Stimulated activated CD4-positive, alpha-beta T cell treated with anti-CD3 and anti-CD28 coated beads, Interleukin-4, amount 100 ng/mL, for 48 hours (primary cell): ENCODE data around the gene TSSK1B.
"Not testable (repeated sequence)": the region's sequence is repeated elsewhere in the genome, so short reads cannot be mapped to it uniquely, and the experiment has no call there.

ENCODE experiments used
- DNase-seq, 2 donors: peaks; one replicate each; pipeline ENCODE4 v3.0.0-alpha.2; 2020; ENCODE audit warnings: low read depth in 2 of 2

TSSK1B gene, protein sequence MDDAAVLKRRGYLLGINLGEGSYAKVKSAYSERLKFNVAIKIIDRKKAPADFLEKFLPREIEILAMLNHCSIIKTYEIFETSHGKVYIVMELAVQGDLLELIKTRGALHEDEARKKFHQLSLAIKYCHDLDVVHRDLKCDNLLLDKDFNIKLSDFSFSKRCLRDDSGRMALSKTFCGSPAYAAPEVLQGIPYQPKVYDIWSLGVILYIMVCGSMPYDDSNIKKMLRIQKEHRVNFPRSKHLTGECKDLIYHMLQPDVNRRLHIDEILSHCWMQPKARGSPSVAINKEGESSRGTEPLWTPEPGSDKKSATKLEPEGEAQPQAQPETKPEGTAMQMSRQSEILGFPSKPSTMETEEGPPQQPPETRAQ

DNA sequence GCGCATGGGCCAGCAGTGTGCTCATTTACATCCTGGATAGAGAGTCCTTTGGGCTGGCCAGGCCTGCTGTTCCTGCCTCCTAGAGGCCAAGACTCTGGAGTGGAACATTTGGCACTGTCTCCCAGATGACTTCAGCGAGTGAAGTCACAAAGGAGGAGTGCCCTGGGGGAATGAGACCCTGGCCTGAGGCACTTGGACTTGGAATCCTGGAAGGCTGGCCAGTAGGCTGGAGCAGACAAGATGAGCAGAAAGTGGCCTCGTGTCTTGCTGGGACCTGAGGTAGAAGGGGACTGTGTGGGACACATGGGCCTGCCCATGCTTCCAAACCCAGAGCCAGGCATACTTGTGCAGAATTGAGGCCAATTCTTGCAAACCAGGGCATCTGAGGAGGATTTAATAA, at the start of gene TSSK1B:
TSS of gene TSSK1B (minus strand) at position 101 of the 400 bp plus-strand sequence. CDS start 150 bp downstream, outside the sequence.
- no peak for DNase-seq

DNA sequence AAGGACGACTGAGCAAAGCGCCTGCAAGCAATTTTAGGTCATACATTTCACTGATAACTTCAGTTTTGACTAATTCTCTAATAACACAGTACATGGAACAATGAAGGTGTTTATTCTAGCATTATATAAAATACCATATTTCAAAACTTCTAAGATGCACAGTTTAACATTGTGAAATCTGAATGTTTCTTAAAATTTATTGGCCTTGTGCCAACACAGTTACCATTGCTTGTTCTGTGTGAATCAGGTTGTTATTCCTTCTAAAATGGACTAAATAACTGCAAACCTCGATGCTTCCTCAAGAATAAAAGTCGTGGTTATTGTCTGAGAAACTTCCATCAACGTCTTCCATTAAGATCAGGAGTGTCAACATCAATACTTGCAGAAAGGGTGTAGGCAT, 45.5 kb upstream of the TSSK1B start:
- no peak for DNase-seq

DNA sequence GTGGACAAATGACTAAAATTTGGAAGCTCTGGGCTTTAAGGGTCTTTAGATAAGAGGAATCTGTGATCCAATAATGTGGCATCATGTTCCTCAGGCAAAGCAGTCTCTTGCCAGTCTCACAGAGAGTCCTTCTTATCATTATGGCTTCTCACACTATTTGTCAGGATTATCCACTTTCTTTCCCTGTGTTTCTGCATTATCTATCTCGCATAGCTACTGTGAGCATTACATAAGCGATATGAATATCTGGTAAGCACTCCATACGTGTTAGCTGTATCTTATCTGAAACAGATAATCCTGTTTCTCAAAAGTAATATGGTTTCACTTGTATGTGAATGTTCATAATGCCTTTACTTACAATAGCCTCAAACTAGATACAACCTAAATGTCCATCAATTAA, 43.9 kb upstream of the TSSK1B start:
- no peak for DNase-seq

DNA sequence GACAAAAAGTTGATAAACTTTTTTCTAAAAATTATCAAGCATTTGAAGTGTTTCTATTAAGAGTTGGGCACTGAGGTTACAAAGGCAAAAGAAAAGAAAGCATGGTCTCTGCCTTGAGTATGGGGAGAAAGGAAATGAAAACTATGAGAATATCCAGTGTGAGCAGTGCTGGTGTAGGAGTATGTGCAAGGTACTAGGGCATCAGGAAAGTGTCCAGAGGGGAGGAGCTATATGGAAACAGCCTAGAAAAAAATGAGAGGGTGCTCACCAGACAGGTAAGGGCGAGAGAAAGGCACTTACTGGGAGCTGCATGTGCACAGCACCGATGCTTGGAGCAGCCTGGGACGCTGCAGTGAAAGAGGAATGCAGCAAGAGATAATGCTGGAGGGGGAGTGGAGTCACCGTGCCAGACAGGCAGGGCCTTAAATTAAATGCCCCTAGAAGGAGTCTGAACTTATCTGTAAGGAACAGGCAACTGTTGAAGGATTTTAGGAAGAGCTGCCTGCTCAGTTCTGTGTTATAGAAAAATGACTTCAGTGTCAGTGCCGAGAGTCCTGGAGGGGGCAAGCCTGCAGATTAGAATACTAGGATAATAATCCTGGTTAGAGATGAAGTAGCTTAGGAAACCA, 39.4 kb upstream of the TSSK1B start:
- no peak for DNase-seq

DNA sequence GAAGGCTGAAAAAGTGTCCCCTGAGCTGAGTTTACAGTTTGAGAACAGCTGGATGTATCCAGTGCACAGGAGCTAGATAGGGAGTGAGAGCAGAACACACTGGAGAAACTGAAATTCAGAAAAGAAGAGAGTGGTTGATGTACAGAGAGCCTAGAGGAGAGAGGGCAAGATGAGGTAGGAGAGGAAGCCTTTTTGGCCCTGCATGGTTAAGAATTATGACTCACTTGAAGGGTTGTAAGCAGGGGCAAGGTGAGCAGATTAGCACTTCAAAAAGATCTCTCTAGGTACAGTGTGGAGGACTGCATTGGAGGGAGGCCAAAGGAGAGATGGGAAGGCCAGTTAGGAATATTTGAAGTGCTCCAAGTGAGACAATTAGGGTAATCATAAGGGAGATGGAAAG, 28.2 kb upstream of the TSSK1B start:
- no peak for DNase-seq

DNA sequence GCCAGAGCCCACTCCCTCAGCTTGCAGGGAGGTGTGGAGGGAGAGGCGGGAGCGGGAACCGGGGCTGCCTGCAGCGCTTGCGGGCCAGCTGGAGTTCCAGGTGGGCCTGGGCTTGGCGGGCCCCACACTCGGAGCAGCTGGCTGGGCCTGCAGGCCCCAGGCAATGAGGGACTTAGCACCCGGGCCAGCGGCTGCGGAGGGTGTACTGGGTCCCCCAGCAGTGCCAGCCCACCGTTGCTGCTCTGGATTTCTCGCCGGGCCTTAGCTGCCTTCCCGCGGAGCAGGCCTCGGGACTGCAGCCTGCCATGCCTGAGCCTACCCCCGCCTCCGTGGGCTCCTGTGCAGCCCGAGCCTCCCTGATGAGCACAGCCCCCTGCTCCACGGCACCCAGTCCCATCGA, 22.3 kb upstream of the TSSK1B start:
- not testable (repeated sequence) for DNase-seq

DNA sequence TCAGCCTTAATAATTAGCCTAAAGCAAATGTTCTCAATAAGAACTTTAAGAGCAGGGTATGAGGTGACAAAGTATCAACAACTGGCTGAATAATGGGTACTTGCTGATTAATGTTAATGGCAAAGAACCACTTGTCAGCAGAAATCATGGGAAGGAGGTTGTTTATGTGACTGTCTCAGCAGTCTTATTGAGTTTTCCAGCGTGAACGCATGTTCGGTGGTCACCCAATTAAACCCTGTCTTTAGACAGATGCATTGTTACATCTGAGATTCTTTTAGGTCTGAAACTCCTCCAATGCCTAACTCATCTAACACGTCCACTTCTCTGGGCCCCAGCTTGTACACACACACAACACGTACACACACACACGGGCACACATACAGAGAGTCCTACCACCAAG, 18.2 kb upstream of the TSSK1B start:
- no peak for DNase-seq

DNA sequence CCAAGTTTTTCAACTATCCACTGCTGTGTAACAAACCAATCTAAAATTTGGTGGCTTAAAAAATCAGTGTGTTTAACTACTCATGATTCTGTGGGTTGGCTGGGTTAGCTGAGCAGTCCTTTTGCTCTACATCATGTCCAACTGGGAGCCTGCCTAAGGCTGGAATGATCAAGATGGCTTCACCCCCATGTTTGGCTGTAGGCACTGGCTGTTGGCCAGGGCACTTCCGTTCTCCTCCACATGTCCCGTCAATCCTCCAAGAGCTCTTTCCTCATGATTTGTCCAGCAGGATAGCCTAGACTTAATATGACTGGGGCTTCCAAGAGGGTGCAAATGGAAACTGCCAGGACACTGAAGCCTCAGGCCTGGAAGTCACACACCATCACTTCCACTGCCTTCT, 17.0 kb upstream of the TSSK1B start:
- DNase-seq = no peak

DNA sequence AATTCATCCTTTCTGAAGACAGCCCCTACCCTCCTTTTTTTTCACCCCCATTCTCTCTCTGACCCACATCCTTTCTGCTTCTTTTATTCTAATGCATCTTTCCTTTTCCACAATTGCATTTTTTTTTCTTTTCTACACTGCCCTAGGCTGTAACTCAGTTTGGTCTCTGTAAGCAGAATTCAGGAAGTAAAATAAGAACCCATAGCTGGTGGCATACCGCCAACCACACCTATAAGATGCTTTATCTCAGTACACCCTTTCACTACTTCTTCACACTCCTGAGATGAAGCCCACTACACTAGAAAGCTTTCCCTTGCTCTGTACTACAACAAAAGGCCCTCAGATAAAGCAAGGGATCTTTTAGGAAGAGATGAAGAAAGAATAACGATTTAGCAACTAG, 16.1 kb upstream of the TSSK1B start:
- DNase-seq = no peak

DNA sequence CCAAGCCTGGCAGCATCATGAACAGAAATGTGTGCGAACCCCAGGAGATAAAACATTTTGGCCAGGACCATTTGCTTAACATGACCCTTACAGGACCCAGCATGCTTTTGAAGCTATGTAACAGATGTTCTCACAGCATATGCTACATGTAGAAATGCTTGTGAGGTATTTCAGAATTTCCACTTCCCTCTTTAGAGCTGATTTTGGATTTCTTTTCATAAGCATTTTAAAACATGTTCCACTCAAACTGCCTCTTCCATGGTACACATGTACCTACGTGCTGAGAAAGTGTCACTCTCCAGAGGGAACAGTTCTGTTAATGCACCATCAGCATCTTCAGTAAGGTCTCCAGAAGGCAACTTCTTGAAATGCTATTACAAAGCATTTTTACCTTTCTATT, 15.7 kb upstream of the TSSK1B start:
- no peak for DNase-seq

DNA sequence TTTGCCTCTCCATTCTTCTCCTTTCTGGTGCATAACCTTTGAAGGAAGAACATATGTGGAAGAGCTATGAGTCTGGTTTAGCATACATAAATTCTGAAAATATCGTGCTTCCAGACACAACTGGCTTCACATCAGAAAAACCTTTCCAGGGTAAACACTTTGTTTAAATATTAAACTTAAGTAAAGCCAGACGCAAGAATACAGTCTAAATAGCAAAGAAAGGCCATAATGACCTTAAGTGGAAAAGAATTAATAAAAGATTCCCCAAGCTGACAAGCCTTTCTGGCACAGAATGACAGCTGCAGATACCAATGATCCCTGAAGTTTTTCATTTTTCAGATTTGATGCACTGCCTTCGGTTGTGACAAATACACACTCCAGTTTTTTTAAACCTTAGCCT, 13.5 kb upstream of the TSSK1B start:
- DNase-seq = no peak

DNA sequence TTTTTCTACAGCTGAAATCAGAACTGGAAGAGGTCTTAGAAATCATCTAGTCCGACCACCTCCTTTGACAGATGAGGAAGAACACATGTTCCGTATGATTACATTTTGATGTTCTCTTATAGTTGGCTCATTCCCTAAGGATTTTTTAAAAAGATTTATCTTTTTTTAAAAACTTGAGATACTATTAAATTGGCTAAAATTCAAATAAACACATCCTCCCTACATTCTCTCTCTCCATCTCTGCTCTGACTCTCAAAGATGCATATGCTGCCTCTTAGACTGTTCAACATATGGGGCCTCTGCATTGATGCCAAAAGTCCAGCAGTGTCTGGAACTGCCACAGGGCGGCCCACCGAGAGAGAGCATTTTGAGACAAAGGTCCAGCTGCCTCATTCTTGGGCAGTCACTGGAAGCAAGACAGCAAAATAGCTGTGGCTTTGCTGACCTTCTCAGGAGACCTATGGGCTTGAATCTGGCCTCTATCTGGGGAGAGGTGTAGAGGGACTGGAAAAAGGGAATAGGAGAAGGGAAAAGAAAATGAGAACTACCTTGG, 12.8 kb upstream of the TSSK1B start:
- DNase-seq = no peak

DNA sequence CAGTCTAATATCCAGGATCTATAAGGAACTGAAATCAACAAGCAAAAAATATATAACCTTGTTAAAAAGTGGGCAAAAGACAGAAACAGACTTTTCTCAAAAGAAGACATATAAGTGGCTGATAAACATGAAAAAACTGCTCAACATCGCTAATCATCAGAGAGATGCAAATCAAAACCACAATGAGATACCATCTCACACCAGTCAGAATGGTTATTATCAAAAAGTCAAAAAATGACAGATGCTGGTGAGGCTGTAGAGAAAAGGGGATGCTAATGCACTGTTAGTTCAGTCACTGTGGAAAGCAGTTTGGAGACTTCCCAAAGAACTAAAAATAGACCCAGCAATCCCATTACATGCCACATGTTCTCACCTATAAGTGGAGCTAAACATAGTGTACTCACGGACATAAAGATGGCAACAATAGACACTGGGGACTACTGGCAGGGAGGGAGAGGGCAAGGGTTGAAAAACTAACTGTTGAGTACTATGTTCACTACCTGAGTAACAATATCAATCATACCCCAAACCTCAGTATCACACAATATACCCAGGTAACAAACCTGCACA, 11.7 kb upstream of the TSSK1B start:
- DNase-seq = no peak

DNA sequence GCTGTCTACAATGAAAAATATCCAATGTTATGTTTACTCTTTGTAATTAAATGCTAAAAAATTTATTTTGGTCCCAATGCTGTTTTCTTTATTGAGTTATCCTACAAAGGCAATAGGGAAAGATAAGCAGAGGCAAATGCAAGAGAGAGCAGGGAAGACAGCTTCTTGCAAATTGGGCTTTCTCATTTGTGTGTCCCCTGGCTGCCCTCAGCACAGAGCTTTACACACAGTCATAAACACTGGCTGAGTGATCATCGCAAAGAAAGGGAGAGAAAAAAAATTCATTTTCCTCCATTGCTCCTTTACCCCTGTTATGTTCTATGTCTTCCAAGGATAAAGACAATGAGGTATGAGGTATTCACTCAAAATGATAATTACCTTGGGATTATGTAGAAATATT, 2.3 kb upstream of the TSSK1B start:
- no peak for DNase-seq

DNA sequence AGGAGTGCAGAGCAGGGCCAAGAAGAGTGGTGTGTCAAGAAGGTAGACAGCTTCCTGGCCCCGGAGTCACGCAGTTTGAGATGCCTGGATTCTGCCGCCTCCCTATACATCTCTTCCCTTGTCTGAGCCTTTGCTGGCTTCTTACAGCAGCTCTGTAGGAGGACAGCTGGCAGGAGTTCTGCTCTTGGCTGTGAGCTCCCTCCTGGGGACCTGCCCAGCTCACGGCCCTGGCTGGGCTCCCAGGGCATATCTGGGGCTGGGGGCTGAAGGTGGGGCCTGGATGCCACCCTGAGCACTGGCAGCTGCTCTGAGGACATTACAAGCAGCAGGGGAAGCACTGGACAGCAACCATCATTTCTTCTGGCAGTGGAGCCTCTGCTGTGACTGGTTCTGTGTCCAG, 786 bp upstream of the TSSK1B start:
- DNase-seq = no peak

DNA sequence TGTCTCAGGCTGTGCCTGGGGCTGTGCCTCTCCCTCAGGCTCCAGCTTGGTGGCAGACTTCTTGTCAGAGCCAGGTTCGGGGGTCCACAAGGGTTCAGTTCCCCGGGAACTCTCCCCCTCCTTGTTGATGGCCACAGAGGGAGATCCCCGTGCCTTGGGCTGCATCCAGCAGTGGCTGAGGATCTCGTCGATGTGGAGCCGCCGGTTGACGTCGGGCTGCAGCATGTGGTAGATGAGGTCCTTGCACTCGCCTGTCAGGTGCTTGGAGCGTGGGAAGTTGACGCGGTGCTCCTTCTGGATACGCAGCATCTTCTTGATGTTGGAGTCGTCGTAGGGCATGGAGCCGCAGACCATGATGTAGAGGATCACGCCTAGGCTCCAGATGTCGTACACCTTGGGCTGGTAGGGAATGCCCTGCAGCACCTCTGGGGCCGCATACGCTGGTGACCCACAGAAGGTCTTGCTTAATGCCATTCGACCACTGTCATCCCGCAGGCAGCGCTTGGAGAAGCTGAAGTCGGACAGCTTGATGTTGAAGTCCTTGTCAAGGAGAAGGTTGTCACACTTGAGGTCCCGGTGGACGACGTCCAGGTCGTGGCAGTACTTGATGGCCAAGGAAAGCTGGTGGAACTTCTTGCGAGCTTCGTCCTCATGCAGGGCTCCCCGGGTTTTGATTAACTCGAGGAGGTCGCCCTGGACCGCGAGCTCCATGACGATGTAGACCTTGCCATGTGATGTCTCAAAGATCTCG, 752 bp downstream of the TSSK1B start:
- DNase-seq = no peak

DNA sequence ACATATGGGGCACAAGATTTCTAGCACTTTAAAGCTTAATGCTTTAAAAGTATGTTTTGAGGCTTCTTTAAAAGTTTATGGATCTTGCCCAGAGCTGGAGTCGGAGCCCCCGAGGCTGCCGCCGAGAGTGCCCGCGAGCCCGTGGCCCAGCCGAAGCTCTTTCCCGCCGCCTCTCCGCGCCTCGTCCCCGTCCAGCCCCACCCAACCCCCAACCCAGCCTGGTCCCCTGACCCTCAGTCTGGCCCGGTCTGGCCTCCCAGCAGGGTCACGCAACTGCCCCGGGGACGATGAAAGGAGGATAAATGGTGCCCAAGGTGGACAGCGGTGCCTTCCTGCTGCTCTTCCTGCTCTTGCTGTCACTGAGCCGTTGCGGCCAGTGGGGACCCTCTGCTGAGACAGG, 1.7 kb downstream of the TSSK1B start:
- DNase-seq = no peak

DNA sequence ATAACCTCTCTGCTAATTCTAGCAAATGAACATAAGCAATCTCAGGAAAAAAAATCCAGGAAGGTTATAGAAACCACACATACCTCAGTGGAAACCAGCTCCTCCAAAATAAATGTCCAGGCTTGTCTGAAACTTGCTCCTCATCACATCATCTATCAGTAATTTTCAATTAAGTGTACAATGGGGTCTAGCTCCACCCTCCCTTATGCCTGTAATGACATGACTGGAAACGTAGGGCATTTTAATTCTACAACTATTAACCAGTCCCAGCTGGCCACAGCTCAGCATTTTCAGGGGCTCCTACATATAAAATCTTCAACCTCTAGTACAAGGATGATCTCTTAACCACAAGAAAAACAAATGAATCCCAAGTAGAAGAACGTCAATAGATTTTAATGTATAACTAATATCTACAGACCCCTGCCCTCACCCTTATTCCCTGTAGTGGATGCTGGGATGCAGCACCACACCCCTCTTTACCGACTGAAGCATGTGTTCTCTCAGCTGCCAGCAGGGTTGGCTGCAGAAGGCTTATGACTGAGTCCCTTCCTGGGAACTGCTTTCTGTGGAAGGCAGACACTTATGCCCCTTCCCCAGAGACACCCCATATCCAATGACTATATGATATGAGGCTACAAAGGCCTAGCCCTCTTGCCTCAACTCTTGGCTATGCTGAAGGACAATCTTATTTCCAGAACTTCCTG, 6.8 kb downstream of the TSSK1B start:
- no peak for DNase-seq

DNA sequence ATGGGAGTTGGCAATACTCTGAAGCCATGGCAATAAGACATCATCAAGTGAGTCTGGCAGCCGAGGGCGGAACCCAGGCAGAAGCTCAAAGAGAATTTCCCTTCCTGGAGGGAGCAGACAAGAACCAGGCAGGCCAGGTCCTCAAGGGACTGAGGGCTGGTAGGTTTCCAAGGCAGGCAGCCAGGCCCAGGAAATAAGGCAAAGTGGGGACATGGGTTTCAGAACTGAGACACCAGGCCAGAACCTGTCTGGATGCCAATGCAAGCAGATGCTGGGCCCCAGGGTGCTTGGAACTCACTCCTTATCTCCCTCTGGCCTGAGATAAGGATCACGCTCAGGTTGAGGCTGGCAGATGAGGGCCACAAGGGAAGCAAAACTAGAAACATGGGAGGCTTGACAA, 8.9 kb downstream of the TSSK1B start:
- DNase-seq = no peak

DNA sequence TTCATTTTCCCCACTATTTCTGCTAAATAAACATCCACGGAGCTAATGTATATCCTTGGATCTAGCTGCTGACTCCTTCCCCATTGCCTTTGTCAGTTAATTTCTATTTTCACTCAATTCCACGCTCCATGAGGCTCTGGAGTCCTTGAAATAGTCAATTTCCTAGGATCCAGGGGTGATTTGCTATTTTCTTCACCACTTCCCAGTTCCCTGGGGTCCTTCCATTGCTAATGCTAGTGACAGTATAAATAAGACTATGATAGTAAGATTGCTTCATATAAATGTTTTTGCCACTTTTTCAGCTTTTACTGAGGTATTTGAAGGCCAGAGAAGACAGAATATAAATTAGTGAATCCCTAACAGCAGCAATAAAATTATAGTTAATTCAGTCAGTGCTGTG, 13.1 kb downstream of the TSSK1B start:
- DNase-seq = no peak

DNA sequence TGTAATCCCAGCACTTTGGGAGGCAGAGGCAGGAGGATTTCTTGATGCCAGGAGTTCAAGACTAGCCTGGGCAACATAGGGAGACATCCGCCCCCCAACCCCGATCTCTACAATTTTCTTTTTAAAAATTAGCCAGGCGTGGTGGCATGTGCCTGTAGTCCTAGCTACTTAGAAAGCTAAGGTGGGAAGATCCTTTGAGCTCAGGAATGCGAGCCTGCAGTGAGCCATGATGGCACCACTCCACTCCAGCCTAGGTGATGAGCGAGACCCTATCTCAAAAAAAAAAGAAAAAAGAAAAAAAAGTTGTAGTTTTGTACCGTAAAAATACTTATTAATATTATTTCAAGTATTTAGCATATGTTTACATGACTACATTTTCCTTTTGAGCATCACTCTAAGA, 29.3 kb downstream of the TSSK1B start:
- DNase-seq = no peak

DNA sequence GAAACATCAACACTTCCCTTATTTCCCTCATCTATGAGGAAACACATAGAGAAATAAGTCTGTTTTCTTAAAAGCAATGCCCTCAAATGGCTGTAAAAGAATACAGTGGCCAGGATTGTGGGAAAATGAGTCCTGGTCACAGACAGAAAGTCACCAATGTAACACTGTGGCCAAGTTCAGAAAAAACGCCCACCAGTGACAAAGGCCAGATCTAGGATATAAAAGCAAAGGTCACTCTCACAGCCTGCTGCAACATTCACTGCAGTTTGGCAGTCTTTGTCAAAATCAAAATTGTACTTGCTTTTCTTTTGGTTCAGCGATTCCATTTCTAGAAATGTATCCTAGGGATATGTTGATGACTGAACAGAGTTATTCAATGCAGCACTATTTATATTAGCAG, 30.5 kb downstream of the TSSK1B start:
- DNase-seq = no peak
